ENCODE results near the gene ITPR2. TPM values are rescaled to one million over a fixed set of nuclear protein-coding genes. Genes with fewer than 3 reads are reported as not detected.

The ITPR2 gene
- total and polyA plus RNA-seq, 2 of the 13 experiments (the other 11 are each of a cell fraction or from before 2014, with no cell fraction given), result 31.9 to 81.9 TPM

GRCh38 chr12:26512213-26512612 lies 320.8 kb downstream of the ITPR2 start:
- Histone ChIP-seq H3K27me3 (ENCODE audit: control insufficient read depth in 1 of 2, insufficient read depth in 2 of 2, low read length in 2 of 2) (no peaks in the 10 kb centered on the region), H4K20me1 (ENCODE audit: insufficient read depth, low read length) (0 out of 2 replicates have a peak, but pooled peaks cover 3% of the 10 kb centered on the region), H3K4me1 (ENCODE audit: insufficient read depth, low read length) (peaks cover 11% of the 10 kb centered on the region), H3K9ac (ENCODE audit: insufficient read depth, low read depth, low read length) (no peak overlapping the region), H3K36me3 (replicated peaks in 1 of 2; ENCODE audit: control insufficient read depth in 1 of 2, insufficient read depth in 2 of 2, low read length in 2 of 2) (peaks cover 3 to 29% of the 10 kb centered on the region in 2 experiments; a peak in 3 of 5 replicates), H3K4me2 (ENCODE audit: low read depth, low read length) (no peak overlapping the region), H3K4me3 (replicated peaks in 1 of 3; ENCODE audit: insufficient read depth in 1 of 3, low read depth in 2 of 3, low read length in 3 of 3) (no peak overlapping the region), H3K27ac (ENCODE audit: extremely low read length, insufficient read depth, low read length) (no peak overlapping the region), H3K79me2 (ENCODE audit: insufficient read depth, low read length) (no peaks in the 10 kb centered on the region), H3K9me3 (ENCODE audit: low read length) (no peaks in the 10 kb centered on the region), H2AFZ (ENCODE audit: low read length) (no peak overlapping the region)
- ChIA-PET POLR2A (no interaction called here), CTCF (ENCODE audit: low intra/inter-chr PET ratio, low total read pairs) (no interaction called here)
- 79% methylated on average over 3 of the region's 3 CpGs for WGBS (ENCODE audit: low lambda C conversion rate)
- intact Hi-C loops (cut with micrococcal nuclease; ENCODE audit: unreplicated experiment) (no loop called here), in situ Hi-C loops (cut with HindIII; ENCODE audit: extremely low pct_ligation_motif_present, low pct_unique_long_range_greater_than_20kb) (no loop called here)
- no TSS peak for BruUV-seq (replicated peaks)
- TF ChIP-seq SRSF1 (optimal IDR thresholded peaks at IDR 0.05; ENCODE audit: low read depth, low read length), result no peak
- TF ChIP-seq PAX8 (CRISPR knock-in tag; IDR thresholded peaks at IDR 0.05; ENCODE audit: borderline replicate concordance), result no peak
- no peak for TF ChIP-seq TFE3 (CRISPR knock-in tag; IDR thresholded peaks at IDR 0.05)
- no peak for TF ChIP-seq DBP (CRISPR knock-in tag; IDR thresholded peaks at IDR 0.05; ENCODE audit: not compliant biosample characterization)
- TF ChIP-seq, protein P1, sequence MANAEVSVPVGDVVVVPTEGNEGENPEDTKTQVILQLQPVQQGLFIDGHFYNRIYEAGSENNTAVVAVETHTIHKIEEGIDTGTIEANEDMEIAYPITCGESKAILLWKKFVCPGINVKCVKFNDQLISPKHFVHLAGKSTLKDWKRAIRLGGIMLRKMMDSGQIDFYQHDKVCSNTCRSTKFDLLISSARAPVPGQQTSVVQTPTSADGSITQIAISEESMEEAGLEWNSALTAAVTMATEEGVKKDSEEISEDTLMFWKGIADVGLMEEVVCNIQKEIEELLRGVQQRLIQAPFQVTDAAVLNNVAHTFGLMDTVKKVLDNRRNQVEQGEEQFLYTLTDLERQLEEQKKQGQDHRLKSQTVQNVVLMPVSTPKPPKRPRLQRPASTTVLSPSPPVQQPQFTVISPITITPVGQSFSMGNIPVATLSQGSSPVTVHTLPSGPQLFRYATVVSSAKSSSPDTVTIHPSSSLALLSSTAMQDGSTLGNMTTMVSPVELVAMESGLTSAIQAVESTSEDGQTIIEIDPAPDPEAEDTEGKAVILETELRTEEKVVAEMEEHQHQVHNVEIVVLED (CRISPR knock-in tag; IDR thresholded peaks at IDR 0.05; ENCODE audit: borderline replicate concordance), result no peak
- TF ChIP-seq ZFP41 (CRISPR knock-in tag; IDR thresholded peaks at IDR 0.05; ENCODE audit: borderline replicate concordance), result no peak
- TF ChIP-seq ZBTB3 (CRISPR knock-in tag; IDR thresholded peaks at IDR 0.05; ENCODE audit: borderline replicate concordance, low read depth), result no peak
- no peak for TF ChIP-seq JDP2 (CRISPR knock-in tag; IDR thresholded peaks at IDR 0.05; ENCODE audit: borderline replicate concordance)
- no peak for TF ChIP-seq ZNF7 (CRISPR knock-in tag; IDR thresholded peaks at IDR 0.05)
- no peak for TF ChIP-seq ZBTB37 (CRISPR knock-in tag; IDR thresholded peaks at IDR 0.05)
- TF ChIP-seq ZNF430 (CRISPR knock-in tag; IDR thresholded peaks at IDR 0.05), result no peak
- no peak for TF ChIP-seq HINFP (CRISPR knock-in tag; IDR thresholded peaks at IDR 0.05; ENCODE audit: low read depth)
- TF ChIP-seq GPN1 (CRISPR knock-in tag; IDR thresholded peaks at IDR 0.05; ENCODE audit: borderline replicate concordance), result no peak
- TF ChIP-seq, protein P2, sequence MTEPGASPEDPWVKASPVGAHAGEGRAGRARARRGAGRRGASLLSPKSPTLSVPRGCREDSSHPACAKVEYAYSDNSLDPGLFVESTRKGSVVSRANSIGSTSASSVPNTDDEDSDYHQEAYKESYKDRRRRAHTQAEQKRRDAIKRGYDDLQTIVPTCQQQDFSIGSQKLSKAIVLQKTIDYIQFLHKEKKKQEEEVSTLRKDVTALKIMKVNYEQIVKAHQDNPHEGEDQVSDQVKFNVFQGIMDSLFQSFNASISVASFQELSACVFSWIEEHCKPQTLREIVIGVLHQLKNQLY (CRISPR knock-in tag; IDR thresholded peaks at IDR 0.05), result no peak
- no peak for TF ChIP-seq ZNF136 (CRISPR knock-in tag; IDR thresholded peaks at IDR 0.05; ENCODE audit: low read depth)
- ATAC-seq (no peak), DNase-seq (ENCODE audit: low spot score) (no peak), FAIRE-seq (no peak)
